C4-2B (cell line): ENCODE measurements around the gene EPRS1.

Experiments used
- ZFX ChIP-seq: fragments of 450-650 bp; IDR thresholded peaks from 2 replicates; pipeline ENCODE4 v1.6.1; 2017
- TF ChIP-seq, protein P1 (sequence below): fragments of 450-650 bp; conservative IDR thresholded peaks from 2 replicates; pipeline ENCODE4 v1.5.1; 2017; ENCODE audit warnings: mild to moderate bottlenecking

DNA sequence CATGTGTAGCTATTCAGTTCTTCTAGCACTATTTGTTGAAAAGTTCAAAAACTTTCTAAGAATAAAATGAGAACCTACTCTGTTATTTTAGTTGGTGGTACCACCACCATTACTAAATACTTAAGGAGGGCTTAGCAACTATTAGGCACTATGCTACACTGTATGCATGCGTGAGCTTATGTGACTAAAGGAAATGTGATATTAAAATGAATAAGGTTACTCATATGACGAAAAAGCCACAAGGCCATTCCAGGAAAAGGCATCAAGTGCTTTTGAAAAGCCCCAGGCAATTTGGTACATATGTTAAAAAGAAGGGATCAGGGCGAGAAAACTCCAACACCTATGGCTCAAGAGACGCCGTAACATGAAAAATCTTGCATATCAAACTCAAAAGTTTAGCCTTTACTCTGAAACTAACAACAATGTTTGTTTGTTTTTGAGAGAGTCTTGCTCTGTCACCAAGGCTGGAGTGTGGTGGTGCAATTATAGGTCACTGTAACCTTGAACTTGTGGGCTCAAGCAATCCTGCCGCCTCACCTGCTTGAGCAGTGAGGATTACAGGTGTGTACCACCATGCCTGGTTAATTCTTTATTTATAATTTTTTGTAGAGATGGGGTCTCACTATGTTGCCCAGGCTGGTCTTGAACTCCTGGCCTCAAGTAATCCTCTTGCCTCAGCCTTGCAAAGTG lies 42.5 kb downstream of the EPRS1 start:
- TF ChIP-seq, protein P1, sequence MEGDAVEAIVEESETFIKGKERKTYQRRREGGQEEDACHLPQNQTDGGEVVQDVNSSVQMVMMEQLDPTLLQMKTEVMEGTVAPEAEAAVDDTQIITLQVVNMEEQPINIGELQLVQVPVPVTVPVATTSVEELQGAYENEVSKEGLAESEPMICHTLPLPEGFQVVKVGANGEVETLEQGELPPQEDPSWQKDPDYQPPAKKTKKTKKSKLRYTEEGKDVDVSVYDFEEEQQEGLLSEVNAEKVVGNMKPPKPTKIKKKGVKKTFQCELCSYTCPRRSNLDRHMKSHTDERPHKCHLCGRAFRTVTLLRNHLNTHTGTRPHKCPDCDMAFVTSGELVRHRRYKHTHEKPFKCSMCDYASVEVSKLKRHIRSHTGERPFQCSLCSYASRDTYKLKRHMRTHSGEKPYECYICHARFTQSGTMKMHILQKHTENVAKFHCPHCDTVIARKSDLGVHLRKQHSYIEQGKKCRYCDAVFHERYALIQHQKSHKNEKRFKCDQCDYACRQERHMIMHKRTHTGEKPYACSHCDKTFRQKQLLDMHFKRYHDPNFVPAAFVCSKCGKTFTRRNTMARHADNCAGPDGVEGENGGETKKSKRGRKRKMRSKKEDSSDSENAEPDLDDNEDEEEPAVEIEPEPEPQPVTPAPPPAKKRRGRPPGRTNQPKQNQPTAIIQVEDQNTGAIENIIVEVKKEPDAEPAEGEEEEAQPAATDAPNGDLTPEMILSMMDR, result no peak
- no peak for TF ChIP-seq ZFX
